Subcutaneous preadipocyte (primary cell): Measurements from ENCODE around the gene DUSP1. TPM values are rescaled to one million over a fixed set of nuclear protein-coding genes. Genes with fewer than 3 reads are reported as not detected.

Source experiments
- small RNA-seq: library from RNA; depleted of rRNA; stranded (forward); fragments of <200 nt; gene quantifications from one replicate; pipeline ENCODE3, GENCODE V24; 2012
- total RNA-seq: library from RNA; depleted of rRNA; stranded (reverse); fragments of >200 nt; gene quantifications from 2 replicates; pipeline ENCODE4 v1.2.3, GENCODE V29; 2012

Gene DUSP1, protein sequence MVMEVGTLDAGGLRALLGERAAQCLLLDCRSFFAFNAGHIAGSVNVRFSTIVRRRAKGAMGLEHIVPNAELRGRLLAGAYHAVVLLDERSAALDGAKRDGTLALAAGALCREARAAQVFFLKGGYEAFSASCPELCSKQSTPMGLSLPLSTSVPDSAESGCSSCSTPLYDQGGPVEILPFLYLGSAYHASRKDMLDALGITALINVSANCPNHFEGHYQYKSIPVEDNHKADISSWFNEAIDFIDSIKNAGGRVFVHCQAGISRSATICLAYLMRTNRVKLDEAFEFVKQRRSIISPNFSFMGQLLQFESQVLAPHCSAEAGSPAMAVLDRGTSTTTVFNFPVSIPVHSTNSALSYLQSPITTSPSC
- 96.8 and 158 TPM in 2 replicates for total RNA-seq

DNA sequence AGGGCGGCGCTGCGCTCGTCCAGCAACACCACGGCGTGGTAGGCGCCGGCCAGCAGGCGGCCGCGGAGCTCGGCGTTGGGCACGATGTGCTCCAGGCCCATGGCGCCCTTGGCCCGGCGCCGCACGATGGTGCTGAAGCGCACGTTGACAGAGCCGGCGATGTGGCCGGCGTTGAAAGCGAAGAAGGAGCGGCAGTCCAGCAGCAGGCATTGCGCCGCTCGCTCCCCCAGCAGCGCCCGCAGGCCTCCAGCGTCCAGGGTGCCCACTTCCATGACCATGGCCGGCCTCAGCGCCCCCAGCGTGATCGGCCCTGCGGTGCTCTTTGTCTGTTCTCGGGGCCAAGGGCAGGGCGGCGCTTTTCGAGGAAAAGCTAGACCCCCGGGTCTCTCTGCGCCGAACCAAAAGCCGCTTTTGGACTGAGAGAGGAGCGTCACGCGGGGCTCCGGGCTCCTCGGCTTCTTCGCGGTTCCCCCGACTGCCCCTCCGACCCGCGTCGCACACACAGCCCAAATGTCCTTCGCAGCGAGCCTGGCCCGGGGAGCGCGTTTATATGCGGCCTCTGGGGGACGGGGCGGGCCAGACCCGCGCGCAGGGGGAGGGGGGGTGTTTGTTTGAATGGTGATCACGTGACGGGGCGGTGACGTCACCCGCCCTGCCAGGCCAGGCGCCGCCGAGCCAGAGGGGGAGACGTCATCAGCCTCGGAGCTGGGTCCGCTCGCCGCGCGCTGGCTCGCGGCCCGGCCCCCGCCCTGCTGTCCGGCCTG is at the start of gene DUSP1:
Gene DUSP1, minus strand, starts transcription at position 521 of the 764 bp plus-strand sequence. Its CDS starts 243 bp downstream, at position 278.

Small RNA genes within 50 kb of the gene (small RNA-seq; reads per million reads assigned to genes)
- gene AC022217.4 (not detected), gene RF00019 (not detected)

Other genes with a start within 250 kb of the DUSP1 start
- 0.20 and 0.37 TPM in 2 replicates for gene NEURL1B, start 129.9 kb downstream of the DUSP1 start, total RNA-seq
- gene ERGIC1, start 63.1 kb upstream of the DUSP1 start, total RNA-seq: 202 and 223 TPM in 2 replicates
- gene RPL26L1, start 188.2 kb upstream of the DUSP1 start, total RNA-seq: 42.4 and 51.4 TPM in 2 replicates
- 95.4 and 143 TPM in 2 replicates for gene ATP6V0E1, start 212.6 kb upstream of the DUSP1 start, total RNA-seq